ENCODE data around the gene PGAM1. TPM values are rescaled to one million over a fixed set of nuclear protein-coding genes. Genes with fewer than 3 reads are reported as not detected.

Gene PGAM1
- total and polyA plus RNA-seq, 2 of the 13 experiments (the other 11 are each of a cell fraction or from before 2014, with no cell fraction given) = 354 to 483 TPM

DNA sequence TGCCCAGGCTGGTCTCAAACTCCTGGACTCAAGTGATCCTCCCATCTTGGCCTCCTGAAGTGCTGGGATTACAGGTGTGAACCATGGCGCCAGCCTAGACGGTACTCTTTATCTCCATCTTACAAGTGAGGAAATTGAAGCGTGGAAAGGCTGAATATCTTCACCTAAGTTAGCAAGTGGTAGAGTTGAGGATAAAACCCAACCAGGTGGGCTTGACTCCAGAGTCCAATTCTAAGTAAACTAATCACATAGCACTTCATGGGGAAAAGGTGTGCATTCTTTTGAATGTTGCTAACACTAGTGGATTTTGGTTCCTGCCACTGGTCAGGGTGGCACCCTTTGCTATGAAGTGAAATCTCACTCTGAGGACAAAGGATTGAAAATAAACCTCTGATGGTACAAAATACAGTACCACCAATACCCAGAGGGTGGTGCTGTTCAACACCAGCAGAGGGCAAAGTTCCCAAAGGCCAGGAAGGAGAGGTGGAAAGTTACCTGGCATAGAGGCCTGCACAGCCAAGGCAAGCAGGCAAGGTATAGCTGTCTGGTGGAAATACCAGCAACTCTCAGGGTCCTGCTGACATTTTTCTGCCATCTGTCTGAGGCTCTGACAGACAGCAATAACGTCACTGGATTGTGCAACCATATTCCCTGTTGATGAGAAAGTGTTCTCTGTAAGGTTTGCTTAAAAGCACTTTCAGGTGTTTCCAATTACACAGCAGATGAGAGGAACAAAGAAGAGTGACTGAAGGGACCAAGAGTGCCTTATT lies 37.6 kb downstream of the PGAM1 start (continued):
- TF ChIP-seq HOMEZ (CRISPR knock-in tag; IDR thresholded peaks at IDR 0.05; ENCODE audit: low read depth) (peak; percentile 20; the same call in 1 of the 2 replicates), KDM3A (CRISPR knock-in tag; IDR thresholded peaks at IDR 0.05; ENCODE audit: low read depth) (peak; percentile 53; the same call in 1 of the 2 replicates), ZNF264 (CRISPR knock-in tag; IDR thresholded peaks at IDR 0.05) (0 out of 2 replicates have a peak, but pooled peaks have one; percentile 28), LRRFIP1 (CRISPR knock-in tag; conservative IDR thresholded peaks at IDR 0.05) (no peak), KLF12 (CRISPR knock-in tag; IDR thresholded peaks at IDR 0.05; ENCODE audit: borderline replicate concordance) (no peak), ATF4 (CRISPR knock-in tag; IDR thresholded peaks at IDR 0.05) (peak in 1 of 2 experiments; percentile 49; a peak in 1 of 4 replicates), EP300 (IDR thresholded peaks at IDR 0.05; ENCODE audit: low read depth in 2 of 2, low read length in 2 of 2) (peak in 1 of 2 experiments; percentile 67; a peak in 1 of 4 replicates), EP300 (CRISPR knock-in tag; IDR thresholded peaks at IDR 0.05; ENCODE audit: borderline replicate concordance) (no peak), RCOR2 (CRISPR knock-in tag; IDR thresholded peaks at IDR 0.05) (peak; percentile 37; the same call in 1 of the 2 replicates), PBX2 (CRISPR knock-in tag; IDR thresholded peaks at IDR 0.05) (peak; percentile 57; the same call in 1 of the 2 replicates), LCORL (IDR thresholded peaks at IDR 0.05) (no peak), LCORL (CRISPR knock-in tag; IDR thresholded peaks at IDR 0.05) (peak; percentile 46; the same call in 1 of the 2 replicates), ZNF138 (CRISPR knock-in tag; IDR thresholded peaks at IDR 0.05; ENCODE audit: low read depth) (no peak), CBX5 (CRISPR knock-in tag; IDR thresholded peaks at IDR 0.05; ENCODE audit: borderline replicate concordance) (peak; percentile 58; the same call in 1 of the 2 replicates)
- TF ChIP-seq, protein P1, sequence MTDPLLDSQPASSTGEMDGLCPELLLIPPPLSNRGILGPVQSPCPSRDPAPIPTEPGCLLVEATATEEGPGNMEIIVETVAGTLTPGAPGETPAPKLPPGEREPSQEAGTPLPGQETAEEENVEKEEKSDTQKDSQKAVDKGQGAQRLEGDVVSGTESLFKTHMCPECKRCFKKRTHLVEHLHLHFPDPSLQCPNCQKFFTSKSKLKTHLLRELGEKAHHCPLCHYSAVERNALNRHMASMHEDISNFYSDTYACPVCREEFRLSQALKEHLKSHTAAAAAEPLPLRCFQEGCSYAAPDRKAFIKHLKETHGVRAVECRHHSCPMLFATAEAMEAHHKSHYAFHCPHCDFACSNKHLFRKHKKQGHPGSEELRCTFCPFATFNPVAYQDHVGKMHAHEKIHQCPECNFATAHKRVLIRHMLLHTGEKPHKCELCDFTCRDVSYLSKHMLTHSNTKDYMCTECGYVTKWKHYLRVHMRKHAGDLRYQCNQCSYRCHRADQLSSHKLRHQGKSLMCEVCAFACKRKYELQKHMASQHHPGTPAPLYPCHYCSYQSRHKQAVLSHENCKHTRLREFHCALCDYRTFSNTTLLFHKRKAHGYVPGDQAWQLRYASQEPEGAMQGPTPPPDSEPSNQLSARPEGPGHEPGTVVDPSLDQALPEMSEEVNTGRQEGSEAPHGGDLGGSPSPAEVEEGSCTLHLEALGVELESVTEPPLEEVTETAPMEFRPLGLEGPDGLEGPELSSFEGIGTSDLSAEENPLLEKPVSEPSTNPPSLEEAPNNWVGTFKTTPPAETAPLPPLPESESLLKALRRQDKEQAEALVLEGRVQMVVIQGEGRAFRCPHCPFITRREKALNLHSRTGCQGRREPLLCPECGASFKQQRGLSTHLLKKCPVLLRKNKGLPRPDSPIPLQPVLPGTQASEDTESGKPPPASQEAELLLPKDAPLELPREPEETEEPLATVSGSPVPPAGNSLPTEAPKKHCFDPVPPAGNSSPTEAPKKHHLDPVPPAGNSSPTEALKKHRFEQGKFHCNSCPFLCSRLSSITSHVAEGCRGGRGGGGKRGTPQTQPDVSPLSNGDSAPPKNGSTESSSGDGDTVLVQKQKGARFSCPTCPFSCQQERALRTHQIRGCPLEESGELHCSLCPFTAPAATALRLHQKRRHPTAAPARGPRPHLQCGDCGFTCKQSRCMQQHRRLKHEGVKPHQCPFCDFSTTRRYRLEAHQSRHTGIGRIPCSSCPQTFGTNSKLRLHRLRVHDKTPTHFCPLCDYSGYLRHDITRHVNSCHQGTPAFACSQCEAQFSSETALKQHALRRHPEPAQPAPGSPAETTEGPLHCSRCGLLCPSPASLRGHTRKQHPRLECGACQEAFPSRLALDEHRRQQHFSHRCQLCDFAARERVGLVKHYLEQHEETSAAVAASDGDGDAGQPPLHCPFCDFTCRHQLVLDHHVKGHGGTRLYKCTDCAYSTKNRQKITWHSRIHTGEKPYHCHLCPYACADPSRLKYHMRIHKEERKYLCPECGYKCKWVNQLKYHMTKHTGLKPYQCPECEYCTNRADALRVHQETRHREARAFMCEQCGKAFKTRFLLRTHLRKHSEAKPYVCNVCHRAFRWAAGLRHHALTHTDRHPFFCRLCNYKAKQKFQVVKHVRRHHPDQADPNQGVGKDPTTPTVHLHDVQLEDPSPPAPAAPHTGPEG (CRISPR knock-in tag; IDR thresholded peaks at IDR 0.05) = no peak
- TF ChIP-seq, protein P2, sequence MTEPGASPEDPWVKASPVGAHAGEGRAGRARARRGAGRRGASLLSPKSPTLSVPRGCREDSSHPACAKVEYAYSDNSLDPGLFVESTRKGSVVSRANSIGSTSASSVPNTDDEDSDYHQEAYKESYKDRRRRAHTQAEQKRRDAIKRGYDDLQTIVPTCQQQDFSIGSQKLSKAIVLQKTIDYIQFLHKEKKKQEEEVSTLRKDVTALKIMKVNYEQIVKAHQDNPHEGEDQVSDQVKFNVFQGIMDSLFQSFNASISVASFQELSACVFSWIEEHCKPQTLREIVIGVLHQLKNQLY (CRISPR knock-in tag; IDR thresholded peaks at IDR 0.05) = no peak; the same call in 1 of the 2 replicates

All from HepG2 (cell line).